HG03354 (cell line): ENCODE results near the gene C7orf25.

Source experiments
- ATAC-seq: cut with Tn5 transposase; IDR thresholded peaks from one replicate; pipeline ENCODE4 v1.9.1; 2021; ENCODE audit warnings: mild to moderate bottlenecking; ENCODE audit not compliant: unreplicated experiment, poor library complexity, severe bottlenecking

The C7orf25 gene

GRCh38 chr7:42911454-42912447, at the start of gene C7orf25:
C7orf25 (minus strand) TSS chr7:42912070; CDS start chr7:42910900, 1,170 bp downstream.
- ATAC-seq: peak; percentile 93

GRCh38 chr7:42961170-42961569, 49.3 kb upstream of the C7orf25 start:
- ATAC-seq: no peak

GRCh38 chr7:42960762-42961161, 48.9 kb upstream of the C7orf25 start:
- ATAC-seq: no peak

- ATAC-seq: no peak
These were observed 47.7 kb upstream of the C7orf25 start for GRCh38 chr7:42959549-42959948.

- ATAC-seq: no peak
These were observed 44.2 kb upstream of the C7orf25 start for GRCh38 chr7:42956062-42956461.

- ATAC-seq: no peak
These were observed 42.1 kb upstream of the C7orf25 start for GRCh38 chr7:42953994-42954393.

GRCh38 chr7:42952328-42952727, 40.5 kb upstream of the C7orf25 start:
- no peak for ATAC-seq

- ATAC-seq: no peak
These were observed 38.5 kb upstream of the C7orf25 start for GRCh38 chr7:42950417-42950816.

- ATAC-seq: no peak
These were observed 35.7 kb upstream of the C7orf25 start for GRCh38 chr7:42947521-42947920.

- ATAC-seq: no peak
These were observed 34.7 kb upstream of the C7orf25 start for GRCh38 chr7:42946627-42946950.

GRCh38 chr7:42945821-42946626, 34.2 kb upstream of the C7orf25 start:
- ATAC-seq: peak; percentile 58

GRCh38 chr7:42940985-42941847, 29.3 kb upstream of the C7orf25 start:
- peak; percentile 64 for ATAC-seq

- ATAC-seq: no peak
These were observed 27.8 kb upstream of the C7orf25 start for GRCh38 chr7:42939457-42940240.

- ATAC-seq: no peak
These were observed 24.0 kb upstream of the C7orf25 start for GRCh38 chr7:42935861-42936260.

- no peak for ATAC-seq
These were observed 22.4 kb upstream of the C7orf25 start for GRCh38 chr7:42934291-42934690.

- no peak for ATAC-seq
These were observed 21.1 kb upstream of the C7orf25 start for GRCh38 chr7:42932811-42933591.

- ATAC-seq: peak; percentile 99
These were observed 20.2 kb upstream of the C7orf25 start, which contains the start of the genes MRPL32 and PSMA2 for GRCh38 chr7:42931834-42932651. MRPL32 (plus strand) TSS chr7:42932376; CDS start chr7:42932387, 11 bp downstream. PSMA2 (minus strand) TSS chr7:42932174; CDS start chr7:42932158, 16 bp downstream.
